Endothelial cell of umbilical vein (primary cell): Measurements from ENCODE around the gene KCNMA1. TPM values are rescaled to one million over a fixed set of nuclear protein-coding genes. Genes with fewer than 3 reads are reported as not detected.

Experiments
- BruUV-seq: library from RNA; stranded (reverse); fragments of 400-500 nt; replicated peaks from 2 replicates; lab custom pipeline; 2021; lab: Mats Ljungman, UMichigan
- CTCF ChIA-PET: fragments of 300-600, 350-600 bp; sonication (Branson Sonifier 250); formaldehyde crosslinking; loops from one replicate; lab custom pipeline; 2021; ENCODE audit warnings: antibody characterized with exemption, inconsistent platforms; lab: Charles Lee
- POLR2A ChIA-PET: fragments of 300-600, 350-600 bp; sonication (Branson Sonifier 250); formaldehyde crosslinking; loops from one replicate; lab custom pipeline; 2021; ENCODE audit warnings: antibody characterized with exemption, inconsistent platforms; lab: Charles Lee
- DNase-seq: peaks from one replicate; pipeline ENCODE4 v3.0.0-alpha.2; 2011; ENCODE audit warnings: low read depth, low spot score
- FAIRE-seq: peaks from 2 replicates; lab custom pipeline; 2011; peaks lifted over from hg19 to GRCh38; lab: Jason Lieb, UNC
- H2AFZ ChIP-seq: 2 replicates; pipeline ENCODE4 v1.6.0; 2012; ENCODE audit warnings: low read depth, low read length, control low read depth, inconsistent platforms
- H3K27ac ChIP-seq: 2 replicates; pipeline ENCODE4 v1.5.1; 2011; ENCODE audit warnings: low read depth, mild to moderate bottlenecking, control low read depth, low read length, moderate library complexity; ENCODE audit not compliant: insufficient read depth
- H3K27me3 ChIP-seq, 2 experiments: 2 replicates each; pipeline versions ENCODE4 v1.6.0 to v1.6.1; 2011; ENCODE audit warnings: low read length in 2 of 2, mixed read lengths in 1 of 2; ENCODE audit not compliant: control insufficient read depth in 2 of 2, insufficient read depth in 2 of 2
- H3K36me3 ChIP-seq, 2 experiments: 2 replicates in 1 of 2; 3 replicates in 1 of 2; pipeline ENCODE4 v1.5.1; 2011; ENCODE audit warnings: low read length in 2 of 2, mild to moderate bottlenecking in 1 of 2, moderate library complexity in 1 of 2; ENCODE audit not compliant: control insufficient read depth in 2 of 2, insufficient read depth in 2 of 2; ENCODE audit errors: extremely low read depth in 1 of 2
- H3K4me1 ChIP-seq: 3 replicates; pipeline ENCODE4 v1.5.1; 2011; ENCODE audit warnings: mild to moderate bottlenecking, low read length; ENCODE audit not compliant: control insufficient read depth, insufficient read depth; ENCODE audit errors: extremely low read depth
- H3K4me2 ChIP-seq: 2 replicates; pipeline ENCODE4 v1.6.1; 2011; ENCODE audit warnings: low read length, control low read depth, mixed read lengths; ENCODE audit not compliant: insufficient read depth
- H3K4me3 ChIP-seq, 3 experiments: fragments of 200-600 bp in 1 of 3; sonication (generic), shearing (Covaris generic) in 1 of 3; replicated peaks in 1 of 3; 2 replicates each; pipeline ENCODE4 v1.5.1; 2011 to 2016; ENCODE audit warnings: control low read depth in 3 of 3, low read length in 3 of 3, mild to moderate bottlenecking in 2 of 3, inconsistent platforms in 1 of 3, low read depth in 1 of 3, moderate library complexity in 1 of 3; ENCODE audit not compliant: insufficient read depth in 1 of 3
- H3K79me2 ChIP-seq: 2 replicates; pipeline ENCODE4 v1.6.0; 2012; ENCODE audit warnings: low read length, inconsistent platforms; ENCODE audit not compliant: control insufficient read depth, insufficient read depth
- H3K9ac ChIP-seq: replicated peaks from 2 replicates; pipeline ENCODE3; 2011; ENCODE audit warnings: low read length, control low read depth; ENCODE audit not compliant: insufficient read depth; ENCODE audit errors: extremely low read depth
- H3K9me1 ChIP-seq: replicated peaks from 3 replicates; pipeline ENCODE4 v1.6.0; 2011; ENCODE audit warnings: mild to moderate bottlenecking, low read length; ENCODE audit not compliant: control insufficient read depth, insufficient read depth; ENCODE audit errors: extremely low read depth
- H3K9me3 ChIP-seq: replicated peaks from 2 replicates; pipeline ENCODE4 v1.5.1; 2012; ENCODE audit warnings: low read length, inconsistent platforms; ENCODE audit not compliant: control insufficient read depth, insufficient read depth
- H4K20me1 ChIP-seq: replicated peaks from 2 replicates; pipeline ENCODE3; 2011; ENCODE audit warnings: mild to moderate bottlenecking, low read length; ENCODE audit not compliant: control insufficient read depth, insufficient read depth; ENCODE audit errors: extremely low read depth
- CTCF ChIP-seq, 2 donors: IDR thresholded peaks; 1 replicate in 1 of 2; 2 replicates in 1 of 2; pipeline ENCODE4 v1.5.1; 2011; ENCODE audit warnings: low read length in 2 of 2, mild to moderate bottlenecking in 2 of 2, moderate library complexity in 2 of 2, control low read depth in 1 of 2, inconsistent platforms in 1 of 2, low read depth in 1 of 2; ENCODE audit not compliant: insufficient read depth in 1 of 2; ENCODE audit errors: extremely low read depth in 1 of 2
- EZH2 ChIP-seq: IDR thresholded peaks from 2 replicates; pipeline ENCODE4 v1.6.1; 2012; ENCODE audit warnings: borderline replicate concordance, low read depth, mild to moderate bottlenecking, moderate library complexity, low read length, inconsistent platforms; ENCODE audit not compliant: severe bottlenecking
- FOS ChIP-seq: IDR thresholded peaks from 2 replicates; pipeline ENCODE4 v1.6.1; 2011; ENCODE audit warnings: mild to moderate bottlenecking, low read length, moderate library complexity, borderline replicate concordance; ENCODE audit not compliant: insufficient read depth
- GATA2 ChIP-seq: IDR thresholded peaks from 2 replicates; pipeline ENCODE4 v1.7.0; 2011; ENCODE audit warnings: low read depth, mild to moderate bottlenecking, moderate library complexity, mixed read lengths, low read length; ENCODE audit not compliant: insufficient read length, insufficient read depth
- JUN ChIP-seq: IDR thresholded peaks from 2 replicates; pipeline ENCODE4 v1.6.1; 2011; ENCODE audit warnings: borderline replicate concordance, low read depth; ENCODE audit not compliant: insufficient read length, insufficient read depth
- MAX ChIP-seq: IDR thresholded peaks from 2 replicates; pipeline ENCODE4 v1.6.1; 2011; ENCODE audit not compliant: insufficient read depth, insufficient read length
- MYC ChIP-seq: IDR thresholded peaks from one replicate; pipeline ENCODE4 v1.6.1; 2011; ENCODE audit warnings: mild to moderate bottlenecking, low read depth, low read length
- POLR2A ChIP-seq: IDR thresholded peaks from 2 replicates; pipeline ENCODE4 v1.6.1; 2012; ENCODE audit warnings: low read depth, mild to moderate bottlenecking, control low read depth, low read length
- POLR2AphosphoS5 ChIP-seq: IDR thresholded peaks from 2 replicates; pipeline ENCODE4 v1.6.1; 2012; ENCODE audit warnings: low read depth, mild to moderate bottlenecking, control low read depth, low read length, moderate library complexity; ENCODE audit not compliant: insufficient read depth
- dilution Hi-C: fragments of 300-500 bp; cut with MboI; formaldehyde crosslinking; loops from one replicate; pipeline ENCODE4 v1.15.0; 2019; ENCODE audit warnings: low sequenced_read_pairs; ENCODE audit not compliant: extremely low pct_ligation_motif_present
- intact Hi-C: fragments of 100-400 bp; cut with micrococcal nuclease; formaldehyde crosslinking; loops from one replicate; pipeline ENCODE4 v1.10.0; 2022
- polyA plus RNA-seq, 4 experiments: library from polyadenylated mRNA; depleted of rRNA in 3 of 4; stranded (reverse) in 3 of 4; unstranded in 1 of 4; fragments of >200 nt; gene quantifications; 2 replicates each; pipeline versions ENCODE4 v1.2.1 to v1.2.3, GENCODE V29; 2011 to 2012; ENCODE audit warnings: missing spikeins in 1 of 4
- total RNA-seq: library from RNA; stranded (reverse); gene quantifications from 2 replicates; pipeline ENCODE4 v1.2.3, GENCODE V29; 2021

KCNMA1 gene
- total and polyA plus RNA-seq, 2 donors (not counting 3 experiments of a cell fraction or from before 2014, with no cell fraction given): 0.10 to 0.82 TPM

- TF ChIP-seq FOS: no peak
- TF ChIP-seq GATA2: no peak
- TF ChIP-seq POLR2AphosphoS5: no peak
- TF ChIP-seq MAX: no peak
- TF ChIP-seq EZH2: no peak
- no peak for TF ChIP-seq CTCF (IDR thresholded peaks at IDR 0.05; ENCODE audit: extremely low read depth in 1 of 2, insufficient read depth in 1 of 2, low read depth in 1 of 2, low read length in 2 of 2)
- TF ChIP-seq POLR2A: no peak
- TF ChIP-seq MYC: no peak
- no peak for TF ChIP-seq JUN
- ChIA-PET CTCF (interaction anchor here (0.6 to 2.0 kb wide), 8 partner anchors 11 to 378 kb away, joined by 3 to 5 read pairs (median 4); no protein-coding TSS in a partner anchor), POLR2A (no interaction called here)
- H3K9me1 ChIP-seq: no peaks in the 10 kb centered on the region
- no peaks in the 10 kb centered on the region for H3K36me3 ChIP-seq
- no peak overlapping the region for H3K9ac ChIP-seq
- H3K4me2 ChIP-seq: peak overlapping the region; percentile 23
- H2AFZ ChIP-seq: no peak overlapping the region
- peaks cover 4% of the 10 kb centered on the region for H3K4me1 ChIP-seq
- no peaks in the 10 kb centered on the region for H3K79me2 ChIP-seq
- no peaks in the 10 kb centered on the region for H4K20me1 ChIP-seq
- H3K27me3 ChIP-seq: peaks cover 7 to 9% of the 10 kb centered on the region in 2 experiments
- no peak overlapping the region for H3K4me3 ChIP-seq
- intact Hi-C loops (no loop called here), dilution Hi-C loops (no loop called here)
- no peaks in the 10 kb centered on the region for H3K9me3 ChIP-seq
- FAIRE-seq (no peak), DNase-seq (no peak)
- no TSS peak for BruUV-seq
- H3K27ac ChIP-seq: no peak overlapping the region
Measured at GRCh38 chr10:77629775-77630506, 7.7 kb downstream of the KCNMA1 start.
